NCI-H1105 treated with DMSO at 0.1 percent for 48 hours (cell line): ENCODE data around the gene SEC14L6.
"Not testable (repeated sequence)": the region's sequence is repeated elsewhere in the genome, so short reads cannot be mapped to it uniquely, and the experiment has no call there.

ENCODE experiments used
- DNase-seq: peaks from one replicate; lab custom pipeline; 2025; lab: John Stamatoyannopoulos, UW

Gene SEC14L6

GRCh38 chr22:30566125-30566524 is 19.6 kb upstream of the SEC14L6 start:
- DNase-seq, result no peak

GRCh38 chr22:30565341-30565740 is 18.8 kb upstream of the SEC14L6 start:
- no peak for DNase-seq

- no peak for DNase-seq
Measured at GRCh38 chr22:30564761-30565119, 18.2 kb upstream of the SEC14L6 start.

- DNase-seq, result no peak
Measured at GRCh38 chr22:30564045-30564760, 17.7 kb upstream of the SEC14L6 start.

- DNase-seq, result no peak
Measured at GRCh38 chr22:30562366-30562765, 15.8 kb upstream of the SEC14L6 start.

- DNase-seq, result no peak
Measured at GRCh38 chr22:30561402-30562189, 15.1 kb upstream of the SEC14L6 start.

GRCh38 chr22:30560643-30561202 is 14.2 kb upstream of the SEC14L6 start:
- not testable (repeated sequence) for DNase-seq

GRCh38 chr22:30559889-30560288 is 13.3 kb upstream of the SEC14L6 start:
- DNase-seq, result no peak

- DNase-seq, result no peak
Measured at GRCh38 chr22:30557243-30557642, 10.7 kb upstream of the SEC14L6 start.

- no peak for DNase-seq
Measured at GRCh38 chr22:30556388-30556787, 9.8 kb upstream of the SEC14L6 start.

GRCh38 chr22:30555282-30556210 is 9.0 kb upstream of the SEC14L6 start:
- DNase-seq, result no peak

GRCh38 chr22:30553971-30554370 is 7.4 kb upstream of the SEC14L6 start:
- no peak for DNase-seq

- DNase-seq, result no peak
Measured at GRCh38 chr22:30552719-30553118, 6.2 kb upstream of the SEC14L6 start.

- not testable (repeated sequence) for DNase-seq
Measured at GRCh38 chr22:30551813-30552212, 5.3 kb upstream of the SEC14L6 start.

- DNase-seq, result no peak
Measured at GRCh38 chr22:30547188-30547587, 647 bp upstream of the SEC14L6 start.

GRCh38 chr22:30542811-30543188 is 3.7 kb downstream of the SEC14L6 start:
- no peak for DNase-seq

GRCh38 chr22:30541961-30542810 is 4.4 kb downstream of the SEC14L6 start:
- DNase-seq, result no peak

GRCh38 chr22:30541511-30541910 is 5.0 kb downstream of the SEC14L6 start:
- not testable (repeated sequence) for DNase-seq

- DNase-seq, result no peak
Measured at GRCh38 chr22:30539368-30539767, 7.2 kb downstream of the SEC14L6 start.

- DNase-seq, result no peak
Measured at GRCh38 chr22:30538280-30538679, 8.3 kb downstream of the SEC14L6 start.

GRCh38 chr22:30537083-30537731 is 9.3 kb downstream of the SEC14L6 start:
- DNase-seq, result no peak
